CMK (cell line): ENCODE measurements around the gene IL17D.
"Not testable (repeated sequence)": the region's sequence is repeated elsewhere in the genome, so short reads cannot be mapped to it uniquely, and the experiment has no call there.

ENCODE experiments used
- DNase-seq: peaks from one replicate; pipeline ENCODE4 v3.0.0-alpha.2; 2010; ENCODE audit warnings: low read depth

The IL17D gene, protein sequence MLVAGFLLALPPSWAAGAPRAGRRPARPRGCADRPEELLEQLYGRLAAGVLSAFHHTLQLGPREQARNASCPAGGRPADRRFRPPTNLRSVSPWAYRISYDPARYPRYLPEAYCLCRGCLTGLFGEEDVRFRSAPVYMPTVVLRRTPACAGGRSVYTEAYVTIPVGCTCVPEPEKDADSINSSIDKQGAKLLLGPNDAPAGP

DNA sequence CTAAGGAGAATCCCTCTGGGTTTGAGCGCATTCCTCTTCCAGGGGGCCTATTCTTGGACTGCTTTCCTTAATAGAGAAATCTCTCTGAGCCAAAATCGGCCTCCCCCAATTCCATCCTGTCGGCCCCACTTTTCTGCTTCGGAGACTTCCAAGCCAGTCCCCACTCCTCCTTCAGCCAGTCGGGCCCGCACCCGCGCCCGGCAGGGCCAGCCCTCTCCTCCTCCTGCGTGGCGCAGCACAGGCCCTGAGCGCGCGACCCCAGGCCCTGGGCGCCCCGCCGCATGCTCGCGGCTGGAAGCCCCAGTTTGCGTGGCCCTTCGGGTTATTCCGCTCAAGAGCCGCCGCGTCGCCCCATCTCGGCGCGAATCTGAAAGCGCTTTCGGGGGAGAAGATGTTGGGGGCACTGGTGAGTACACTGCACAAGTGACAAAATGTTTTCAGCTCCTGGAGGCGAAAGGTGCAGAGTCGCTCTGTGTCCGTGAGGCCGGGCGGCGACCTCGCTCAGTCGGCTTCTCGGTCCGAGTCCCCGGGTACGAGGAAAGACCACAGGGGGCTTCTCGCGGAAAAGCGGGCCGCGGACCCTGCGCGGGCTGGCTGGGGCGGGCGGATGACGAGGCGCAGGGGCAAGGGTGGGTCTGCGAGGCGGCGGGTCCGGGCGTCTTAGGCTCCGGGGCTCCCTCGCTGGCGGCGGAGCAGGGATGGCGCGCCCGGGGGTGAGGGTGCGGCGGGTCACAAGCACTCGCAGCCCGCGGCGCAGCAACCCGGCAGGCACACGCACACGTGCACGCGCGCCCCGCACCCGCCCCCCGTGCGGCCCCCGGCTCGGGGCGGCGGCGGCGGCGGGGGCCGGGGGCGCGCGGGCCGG lies at the start of gene IL17D:
IL17D (plus strand) TSS at position 785 of the 865 bp plus-strand sequence. CDS start 303 bp downstream, outside the sequence.
- no peak for DNase-seq

DNA sequence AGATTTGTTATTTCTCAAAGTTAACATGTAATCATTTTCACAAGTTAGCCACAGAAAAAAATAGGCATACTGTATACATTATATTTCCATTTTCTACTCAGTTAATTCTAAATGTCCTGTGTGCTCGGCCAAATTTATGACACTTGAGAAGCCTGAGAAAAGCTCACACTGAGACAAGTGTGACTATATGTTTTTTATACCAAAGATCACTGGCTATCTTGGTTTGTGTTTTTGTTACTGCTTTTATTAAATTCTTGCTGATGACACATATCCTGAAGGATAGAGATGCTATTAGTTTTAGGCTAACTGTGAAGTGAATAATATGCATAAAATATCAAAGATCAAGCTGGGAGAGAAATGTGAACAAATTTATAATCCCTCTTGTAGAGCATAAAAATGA lies 49.3 kb upstream of the IL17D start:
- no peak for DNase-seq

DNA sequence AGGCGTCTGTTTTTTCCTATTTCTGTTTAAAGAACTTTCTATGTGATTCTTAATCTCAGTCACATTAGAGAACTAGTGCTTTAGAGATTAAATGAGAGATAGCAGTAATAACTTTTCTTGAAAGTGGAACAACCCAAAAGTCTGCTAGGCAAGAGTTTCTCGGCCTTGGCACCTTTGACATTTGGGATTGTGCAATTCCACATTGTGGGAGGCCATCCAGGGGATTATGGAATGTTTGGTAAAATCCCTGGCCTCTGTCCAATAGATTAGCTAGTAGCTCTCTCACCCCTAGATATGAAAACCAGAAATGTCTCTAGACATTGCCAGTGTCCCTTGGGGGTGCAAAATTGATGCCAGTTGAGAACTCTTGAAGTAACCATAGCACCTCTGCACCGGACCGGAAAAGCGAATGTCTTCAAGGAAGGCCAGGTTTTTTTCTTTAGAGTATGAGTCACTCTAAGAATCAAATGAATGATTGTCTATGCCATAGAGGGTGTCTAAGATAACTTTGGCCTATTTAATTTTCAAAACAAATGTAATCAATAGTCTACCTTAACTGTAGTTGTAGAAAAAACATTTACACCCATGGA lies 45.0 kb upstream of the IL17D start:
- DNase-seq: no peak

DNA sequence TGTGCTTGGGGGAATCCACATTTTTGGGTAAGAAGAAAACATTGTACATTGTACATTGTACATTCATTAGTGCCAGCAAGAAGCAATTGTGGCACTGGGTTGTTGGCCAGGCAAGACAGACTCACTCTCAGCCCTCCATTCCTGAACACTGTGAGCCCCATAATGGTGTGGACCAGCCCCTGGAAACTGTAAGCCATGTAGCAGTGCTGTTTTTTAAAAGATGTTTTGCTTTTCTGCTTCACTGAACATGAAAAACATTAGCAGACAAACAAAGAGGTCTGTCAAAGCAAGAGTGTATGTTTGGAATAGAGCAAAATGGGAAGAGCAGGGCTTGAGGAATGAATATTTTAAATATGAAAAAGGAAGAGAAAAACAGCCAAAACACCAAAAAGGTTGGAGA lies 39.1 kb upstream of the IL17D start:
- no peak for DNase-seq

DNA sequence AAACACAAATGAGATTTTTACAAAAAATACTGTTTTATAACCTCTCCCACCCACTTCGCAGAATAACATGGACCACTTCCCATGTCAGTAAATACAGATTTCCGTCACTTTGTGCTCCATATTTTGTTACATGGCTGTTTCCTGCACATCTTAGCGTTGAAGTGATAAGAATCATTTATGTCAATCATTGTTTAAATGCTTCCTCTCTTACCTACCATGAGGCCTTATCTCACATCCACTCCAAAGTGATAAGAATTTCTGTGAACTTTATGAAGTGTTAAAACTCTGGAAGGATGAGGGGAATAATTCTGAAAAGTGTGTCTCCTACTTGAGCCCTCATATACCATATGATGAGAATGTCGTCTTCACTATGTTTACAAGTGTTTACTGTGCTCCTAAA lies 36.6 kb upstream of the IL17D start:
- DNase-seq: no peak

DNA sequence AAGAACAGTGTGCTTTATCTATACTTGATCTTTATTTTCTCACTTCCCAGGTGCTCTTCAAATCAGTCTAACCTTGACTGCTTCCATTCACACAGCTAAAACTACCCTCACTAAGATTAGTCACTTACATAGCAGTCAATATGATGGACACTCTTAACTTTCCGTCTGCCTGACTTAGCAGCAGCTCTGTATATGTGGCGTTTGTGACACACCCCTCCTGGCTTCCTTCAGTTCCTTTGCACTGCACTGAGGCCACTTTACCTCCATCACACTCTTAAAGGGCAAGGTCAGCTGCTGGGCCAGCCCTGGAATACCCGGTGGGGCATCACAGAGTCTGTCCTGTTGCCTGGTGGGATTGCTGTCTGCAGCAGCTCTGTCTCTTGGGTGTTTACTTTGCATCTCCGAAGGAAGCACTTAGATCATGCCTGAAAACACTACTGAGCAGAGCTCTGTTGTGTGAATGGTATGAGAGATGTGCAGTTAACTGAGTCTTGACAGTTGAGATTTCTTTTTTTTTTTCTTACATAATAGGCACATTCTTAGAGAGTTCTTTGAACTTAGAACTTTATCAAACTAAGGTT lies 35.6 kb upstream of the IL17D start:
- DNase-seq: no peak

DNA sequence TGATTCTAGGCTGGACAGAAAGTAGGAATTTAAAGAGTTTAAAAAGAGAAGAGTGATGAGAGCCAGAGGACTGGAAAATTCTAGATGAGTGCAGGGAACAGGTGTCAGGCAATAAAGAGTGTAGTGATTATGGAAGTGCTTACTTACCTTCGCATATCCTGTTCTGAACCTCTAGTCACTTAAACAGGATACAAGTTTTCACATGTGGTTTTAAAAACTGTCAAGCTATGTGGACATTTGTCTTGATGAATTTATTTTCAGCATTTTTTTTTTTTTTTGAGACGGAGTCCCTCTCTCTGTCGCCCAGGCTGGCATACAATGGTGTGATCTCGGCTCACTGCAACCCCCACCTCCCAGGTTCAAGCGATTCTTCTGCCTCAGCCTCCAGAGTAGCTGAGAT lies 34.3 kb upstream of the IL17D start:
- no peak for DNase-seq

DNA sequence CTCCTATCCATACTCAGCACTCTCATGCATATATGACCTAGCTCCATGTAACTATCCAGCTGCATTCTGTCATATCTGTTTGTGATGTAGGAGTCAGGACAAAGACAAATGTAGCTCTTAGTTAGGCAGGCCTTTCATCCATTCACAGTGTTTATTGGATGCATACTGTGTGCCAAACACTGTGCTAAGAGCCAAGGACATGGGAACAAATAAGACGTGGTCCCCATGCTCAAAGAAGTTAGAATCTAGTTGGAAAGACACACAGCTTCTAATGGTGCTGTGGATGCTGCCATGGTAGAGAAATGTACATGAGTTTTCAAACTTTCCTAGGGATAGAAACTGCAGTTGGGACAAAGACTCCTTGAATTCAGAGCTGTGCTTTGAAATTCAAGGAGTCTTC lies 31.7 kb upstream of the IL17D start:
- no peak for DNase-seq

DNA sequence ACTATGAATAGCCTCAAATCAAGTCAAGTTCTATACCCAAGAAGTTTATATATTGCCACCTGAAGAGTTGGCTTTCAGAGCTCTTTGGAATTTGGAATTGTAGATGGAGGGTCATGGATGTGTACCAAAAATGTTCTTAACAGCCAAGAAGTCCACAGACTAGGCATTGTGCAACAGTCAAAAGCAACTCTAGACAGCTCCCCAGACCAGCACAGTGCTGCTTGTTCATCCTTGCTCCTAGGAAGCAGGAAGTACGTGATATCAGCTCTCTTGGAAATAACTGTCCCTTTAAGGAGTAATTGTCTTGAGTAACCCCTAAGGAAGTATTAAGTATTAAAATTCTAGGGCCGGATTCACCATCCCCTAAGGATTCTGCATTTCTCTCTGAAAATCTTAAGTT lies 30.7 kb upstream of the IL17D start:
- DNase-seq: no peak

DNA sequence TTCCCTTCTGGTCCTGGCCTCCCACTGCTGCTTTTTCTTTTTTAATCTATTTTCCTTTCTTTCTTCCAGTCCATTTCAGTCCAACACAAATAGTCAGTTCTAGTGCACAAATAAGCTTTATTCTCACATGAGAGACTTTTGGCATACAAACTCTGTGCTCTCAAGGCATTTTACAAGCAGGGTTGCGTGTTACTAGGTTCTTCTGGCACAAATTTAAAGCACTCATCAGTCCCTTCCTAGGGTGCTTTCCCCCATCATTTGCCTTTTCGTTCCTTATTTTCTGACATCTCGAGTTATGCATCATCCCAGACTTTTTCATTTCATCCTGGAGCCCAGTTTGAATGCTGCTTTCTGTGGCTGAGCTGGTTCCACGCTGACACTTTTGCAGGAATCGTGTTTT lies 29.8 kb upstream of the IL17D start:
- no peak for DNase-seq

DNA sequence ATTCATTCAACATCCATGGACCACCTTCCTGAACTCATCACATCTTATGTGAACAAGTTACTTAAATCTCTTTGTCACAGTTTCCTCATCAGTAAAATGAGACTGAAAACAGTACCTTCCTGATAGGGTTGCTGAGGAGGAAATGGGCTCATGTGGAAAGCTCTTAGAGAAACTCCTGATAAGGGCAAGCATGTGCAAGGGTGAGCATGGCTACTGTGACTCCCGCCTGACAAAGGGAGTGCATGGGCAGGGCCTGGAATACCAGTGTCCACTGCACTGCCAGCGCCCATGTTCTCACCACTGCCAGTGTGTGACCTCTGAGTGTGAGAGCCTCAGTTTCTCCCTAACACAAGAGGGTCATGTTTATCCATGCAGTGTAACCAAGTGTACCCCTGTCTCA lies 27.3 kb upstream of the IL17D start:
- DNase-seq: no peak

DNA sequence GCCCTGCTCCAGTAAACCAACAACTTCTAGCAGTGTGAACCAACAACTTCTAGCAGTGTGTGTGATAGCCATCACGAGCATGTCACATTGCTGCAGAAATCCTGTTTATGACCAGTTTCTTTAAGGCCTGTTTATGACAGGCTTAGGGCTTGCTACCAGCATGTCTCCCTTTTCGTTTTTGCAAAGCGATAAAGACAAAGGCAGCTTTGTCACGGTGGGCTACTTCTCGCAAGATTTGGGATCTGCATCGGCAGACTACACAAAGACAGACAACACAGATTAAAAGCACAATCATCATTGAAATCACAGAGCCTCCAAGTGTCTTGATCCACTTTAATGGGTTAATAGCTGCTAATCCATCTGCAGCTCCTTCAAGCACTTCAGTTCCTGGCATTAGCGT lies 24.9 kb upstream of the IL17D start:
- not testable (repeated sequence) for DNase-seq

DNA sequence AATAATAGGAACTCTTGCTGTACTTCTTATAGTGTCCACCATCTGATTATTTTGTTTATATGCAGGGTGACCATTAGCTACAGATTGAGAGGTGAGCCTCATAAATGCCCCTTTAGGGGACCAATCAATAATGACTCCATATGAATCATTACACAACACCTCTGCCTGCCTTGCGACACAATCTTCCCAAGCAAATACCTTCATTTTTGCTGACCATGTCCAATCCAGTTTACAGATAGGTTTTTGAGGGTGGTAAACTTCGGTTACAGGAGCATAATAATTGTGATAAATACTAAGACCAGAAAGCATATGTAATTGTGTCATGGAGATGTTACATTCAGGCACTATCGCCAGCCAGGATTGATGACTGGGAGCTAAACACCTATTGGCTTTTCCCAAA lies 23.6 kb upstream of the IL17D start:
- no peak for DNase-seq

DNA sequence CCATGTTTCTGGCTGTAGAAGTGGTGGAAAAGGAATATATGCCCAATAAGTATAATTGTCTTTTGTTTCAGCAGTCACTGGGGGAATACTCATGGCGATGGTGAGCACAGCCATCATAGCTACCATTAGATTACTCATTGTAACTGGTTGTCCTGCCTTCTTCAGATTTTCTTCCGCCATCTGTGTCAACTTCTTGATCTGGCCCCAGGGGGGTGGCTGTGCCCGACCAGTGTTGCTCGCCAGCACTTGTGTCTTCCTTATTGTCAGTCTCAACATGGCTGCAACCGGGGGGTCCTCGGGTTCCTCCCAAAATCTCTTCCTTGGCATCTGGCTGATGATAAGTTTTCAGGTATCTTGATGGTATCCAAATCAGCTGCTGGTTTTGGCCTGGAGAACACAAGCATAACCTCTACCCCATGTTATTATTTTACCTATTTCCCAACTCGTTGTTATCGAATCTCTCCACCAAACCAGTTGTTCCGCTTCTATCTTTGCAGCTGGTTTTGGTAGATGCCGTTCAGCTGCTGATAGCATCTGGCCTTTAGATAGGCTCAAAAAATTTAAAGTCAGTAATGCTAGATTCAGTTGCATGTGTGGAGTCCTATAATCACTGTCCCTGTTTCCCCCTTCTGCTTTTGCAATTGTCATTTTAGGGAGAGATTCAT lies 23.0 kb upstream of the IL17D start:
- DNase-seq: no peak

DNA sequence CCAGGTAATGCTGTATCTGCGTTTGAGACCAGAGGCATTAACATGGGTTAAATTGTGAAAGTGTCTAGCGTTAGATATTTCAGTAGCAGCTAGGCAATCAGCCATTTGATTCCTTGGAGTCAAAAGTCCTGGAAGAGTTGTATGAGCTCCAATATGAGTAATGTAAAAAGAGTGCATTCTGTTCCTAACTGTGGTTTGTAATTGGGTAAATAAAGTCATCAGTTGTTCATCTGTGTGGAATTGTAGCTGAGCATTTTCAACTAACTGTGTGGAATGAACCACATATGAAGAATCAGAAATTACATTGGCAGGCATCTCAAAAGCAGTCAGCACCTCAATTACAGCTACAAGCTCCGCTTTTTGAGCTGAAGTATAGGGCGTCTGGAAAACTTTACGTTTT lies 22.0 kb upstream of the IL17D start:
- not testable (repeated sequence) for DNase-seq

DNA sequence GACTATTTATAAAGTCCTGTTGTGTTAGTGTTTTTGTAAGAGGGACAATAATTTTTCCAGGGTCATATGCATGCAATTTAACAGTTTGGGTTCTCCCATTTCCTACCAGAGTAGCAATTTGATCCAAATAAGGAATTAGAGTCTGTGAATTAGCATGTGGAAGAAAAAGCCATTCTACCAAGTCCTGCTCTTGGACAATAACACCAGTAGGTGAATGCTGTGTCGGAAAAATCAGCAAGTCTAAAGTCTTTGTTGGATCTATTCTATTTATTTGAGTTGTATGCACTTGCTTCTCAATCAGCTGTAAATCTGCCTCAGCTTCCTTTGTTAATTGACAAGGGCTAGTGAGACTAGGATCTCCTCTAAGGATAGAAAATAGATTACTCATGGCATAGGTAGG lies 21.4 kb upstream of the IL17D start:
- no peak for DNase-seq

DNA sequence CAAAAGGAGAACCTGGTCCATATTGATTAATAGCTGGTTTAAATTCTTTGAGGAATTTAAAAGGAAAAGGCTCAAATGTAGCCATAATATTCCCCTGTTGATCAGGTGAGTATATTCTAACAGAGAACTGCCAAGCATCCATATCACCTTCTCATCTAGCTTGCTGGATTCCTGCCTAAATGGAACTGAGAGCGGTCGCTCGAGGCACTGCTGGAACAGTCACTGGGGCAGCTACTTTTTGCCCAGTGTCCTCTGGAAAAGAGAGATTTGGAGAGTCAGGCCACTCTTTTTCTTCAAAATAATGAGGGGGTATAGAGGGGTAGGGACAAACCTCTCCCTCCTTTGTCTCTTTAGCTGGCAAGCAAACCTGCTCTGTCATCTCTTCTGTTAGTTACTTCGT lies 19.5 kb upstream of the IL17D start:
- DNase-seq: no peak

DNA sequence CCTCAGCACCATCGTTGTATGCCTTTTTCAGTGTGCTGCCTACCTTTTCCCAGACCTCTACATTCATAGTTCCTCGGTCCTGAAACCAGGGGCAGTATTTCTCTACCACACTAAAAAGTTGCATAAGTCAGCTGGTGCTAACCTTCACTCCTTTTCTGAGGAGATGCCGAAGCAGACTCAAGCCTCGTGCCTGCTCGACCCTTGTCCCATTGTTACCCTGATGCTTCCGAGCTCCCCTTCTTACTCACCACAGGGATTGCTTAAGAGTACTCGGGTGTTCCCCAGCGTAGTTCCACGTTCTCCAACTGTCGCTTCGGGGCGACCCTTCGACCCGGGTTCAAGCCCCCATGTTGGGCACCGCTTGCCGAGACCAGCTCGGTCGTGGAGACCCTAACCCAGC lies 19.0 kb upstream of the IL17D start:
- no peak for DNase-seq

DNA sequence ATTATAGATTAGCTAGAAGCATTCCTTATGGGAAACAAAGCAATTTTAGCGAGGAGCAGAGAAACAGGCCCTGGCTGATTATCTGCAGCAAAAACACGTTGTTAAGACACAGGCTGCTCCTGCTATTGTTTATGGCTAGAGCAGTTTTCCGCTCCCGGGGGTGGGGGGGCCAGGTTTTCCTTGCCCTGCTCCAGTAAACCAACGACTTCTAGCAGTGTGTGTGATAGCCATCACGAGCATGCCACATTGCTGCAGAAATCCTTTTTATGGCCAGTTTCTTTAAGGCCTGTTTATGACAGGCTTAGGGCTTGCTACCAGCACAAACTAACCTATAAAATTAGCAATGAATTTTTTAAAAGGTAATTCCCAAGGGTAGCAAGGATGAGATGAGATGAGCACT lies 18.4 kb upstream of the IL17D start:
- DNase-seq: no peak

DNA sequence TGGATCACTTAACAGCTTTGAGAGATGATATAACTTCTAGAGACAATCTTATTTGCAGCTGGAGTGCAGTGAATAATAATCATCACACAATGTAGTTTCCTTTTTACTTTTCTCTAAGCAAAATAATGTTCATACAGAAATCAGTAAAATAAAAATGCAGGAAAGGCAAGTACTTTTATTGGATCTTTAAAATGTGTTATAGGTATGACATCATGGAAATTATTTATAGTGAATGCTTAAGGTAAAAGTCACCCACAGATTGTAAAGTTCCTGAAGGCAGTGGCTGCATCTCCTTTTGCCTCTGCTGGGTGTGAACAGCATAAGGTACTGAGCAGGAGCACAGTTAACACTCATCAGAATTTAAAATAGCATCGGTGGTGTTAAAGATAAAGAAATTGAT lies 17.3 kb upstream of the IL17D start:
- no peak for DNase-seq

DNA sequence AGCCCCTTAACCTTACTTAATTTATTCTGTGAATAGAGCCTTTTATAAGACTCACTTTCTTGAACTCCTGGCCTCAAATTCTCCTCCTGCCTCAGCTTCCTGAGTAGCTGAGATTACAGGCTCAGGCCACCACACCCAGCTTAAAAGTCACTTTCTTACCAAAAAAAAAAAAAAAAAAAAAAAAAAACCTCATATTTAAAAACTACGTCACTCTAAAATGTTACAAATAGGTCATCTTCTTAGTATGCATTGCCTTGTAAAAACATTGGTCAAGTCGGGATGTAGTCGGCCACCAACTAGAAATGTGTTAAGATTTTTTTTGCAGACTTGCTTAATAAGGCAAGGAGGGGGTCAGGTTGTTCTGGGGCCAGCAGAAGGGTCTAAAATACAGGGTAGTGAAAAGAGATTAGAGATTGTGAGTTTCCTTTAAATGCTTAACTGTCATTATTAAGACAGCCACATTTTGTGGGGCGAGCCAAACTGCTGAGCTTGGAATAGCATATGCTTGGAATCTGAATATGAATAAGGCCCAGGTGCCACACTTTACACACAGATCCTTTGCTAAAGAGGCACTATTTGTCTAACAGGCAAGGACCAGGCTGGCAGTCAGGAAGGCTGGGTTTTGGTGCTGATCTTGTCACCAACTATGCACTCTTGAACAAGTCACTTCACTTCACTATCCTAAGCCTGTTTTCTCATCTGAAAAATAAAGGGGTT lies 16.5 kb upstream of the IL17D start:
- DNase-seq: no peak

DNA sequence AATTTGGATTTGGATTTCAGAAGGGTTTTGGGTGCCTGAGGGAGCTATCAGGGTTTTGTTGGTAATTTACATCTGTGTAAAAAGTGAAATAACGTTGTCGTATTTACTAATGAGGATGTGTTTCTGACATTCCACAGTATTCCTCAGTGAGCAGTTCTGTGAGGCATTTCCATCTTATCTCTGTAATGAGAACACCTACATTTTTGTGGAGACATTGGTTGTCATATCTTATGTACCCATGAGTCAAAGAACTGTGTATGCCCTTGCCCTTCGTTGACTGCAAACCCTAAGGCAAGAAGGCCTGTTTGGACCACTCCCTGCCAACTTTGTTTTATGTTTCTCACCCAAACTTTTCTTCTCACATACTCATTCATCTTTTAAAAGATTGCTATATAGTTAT lies 14.2 kb upstream of the IL17D start:
- no peak for DNase-seq
